B cell (primary cell): ENCODE results near the gene ABLIM3. TPM values are rescaled to one million over a fixed set of nuclear protein-coding genes. Genes with fewer than 3 reads are reported as not detected.
"Not testable (repeated sequence)": the region's sequence is repeated elsewhere in the genome, so short reads cannot be mapped to it uniquely, and the experiment has no call there.

Experiments used
- ATAC-seq: fragments of 200-7000 bp; cut with Tn5 transposase; one replicate; pipeline ENCODE4 v1.10.0; 2021; ENCODE audit warnings: low read depth, mild to moderate bottlenecking, moderate number of reproducible peaks, moderate library complexity
- CTCF ChIA-PET: fragments of 350-600 bp; sonication (Branson Sonifier 250); formaldehyde crosslinking; loops from one replicate; lab custom pipeline; 2021; ENCODE audit warnings: antibody characterized with exemption, inconsistent platforms; lab: Charles Lee
- POLR2A ChIA-PET: fragments of 350-600 bp; sonication (Branson Sonifier 250); formaldehyde crosslinking; loops from one replicate; lab custom pipeline; 2021; ENCODE audit warnings: antibody characterized with exemption; lab: Charles Lee
- DNase-seq: peaks from one replicate; pipeline ENCODE4 v3.0.0; 2013
- H2AFZ ChIP-seq: 2 replicates; pipeline ENCODE4 v1.6.1; 2012; ENCODE audit warnings: mild to moderate bottlenecking, low read depth, low read length; ENCODE audit not compliant: insufficient read depth, poor library complexity, severe bottlenecking
- H3K27ac ChIP-seq, 2 donors: 1 replicate in 1 of 2; 2 replicates in 1 of 2; pipeline ENCODE4 v1.5.1; 2012 to 2013; ENCODE audit warnings: low read length in 2 of 2, mild to moderate bottlenecking in 2 of 2, moderate library complexity in 1 of 2
- H3K27me3 ChIP-seq, 4 experiments: fragments of 200-600 bp in 1 of 4; sonication (generic) in 1 of 4; replicated peaks in 1 of 4; 1 replicate in 2 of 4; 2 replicates in 2 of 4; pipeline versions ENCODE4 v1.6.1 to v1.7.0; 2013 to 2016; ENCODE audit warnings: low read length in 3 of 4, mild to moderate bottlenecking in 2 of 4, mixed read lengths in 1 of 4, moderate library complexity in 1 of 4; ENCODE audit not compliant: insufficient read depth in 4 of 4, control insufficient read depth in 3 of 4; ENCODE audit errors: control extremely low read depth in 1 of 4
- H3K36me3 ChIP-seq, 2 experiments: replicated peaks in 1 of 2; 1 replicate in 1 of 2; 2 replicates in 1 of 2; pipeline versions ENCODE4 v1.6.1 to v1.7.1; 2013; ENCODE audit warnings: low read length in 1 of 2; ENCODE audit not compliant: insufficient read depth in 2 of 2, control insufficient read depth in 1 of 2; ENCODE audit errors: control extremely low read depth in 1 of 2, extremely low read depth in 1 of 2
- H3K4me1 ChIP-seq, 2 donors: fragments of 200-600 bp in 1 of 2; sonication (generic) in 1 of 2; 1 replicate in 1 of 2; 2 replicates in 1 of 2; pipeline versions ENCODE4 v1.5.1 to v1.6.1; 2013 to 2017; ENCODE audit warnings: low read length in 2 of 2; ENCODE audit not compliant: control insufficient read depth in 2 of 2, insufficient read depth in 2 of 2
- H3K4me2 ChIP-seq: replicated peaks from 2 replicates; pipeline ENCODE3; 2012; ENCODE audit warnings: mild to moderate bottlenecking, low read depth, low read length; ENCODE audit not compliant: poor library complexity, severe bottlenecking
- H3K4me3 ChIP-seq, 5 experiments: fragments of 200-600 bp in 1 of 5; sonication (generic) in 1 of 5; 1 replicate in 3 of 5; 2 replicates in 2 of 5; pipeline versions ENCODE4 v1.5.1 to v1.7.0; 2011 to 2016; ENCODE audit warnings: low read length in 4 of 5, mild to moderate bottlenecking in 4 of 5, low read depth in 2 of 5, control low read depth in 1 of 5, moderate library complexity in 1 of 5; ENCODE audit not compliant: insufficient read depth in 1 of 5; ENCODE audit errors: control extremely low read depth in 1 of 5, extremely low read depth in 1 of 5
- H3K79me2 ChIP-seq: fragments of 200-600 bp; sonication (generic); one replicate; pipeline ENCODE4 v1.6.0; 2016; ENCODE audit warnings: low read length; ENCODE audit not compliant: control insufficient read depth, insufficient read depth
- H3K9ac ChIP-seq: fragments of 200-600 bp; sonication (generic); 2 replicates; pipeline ENCODE4 v1.6.1; 2017; ENCODE audit warnings: mild to moderate bottlenecking, low read length, moderate library complexity
- H3K9me3 ChIP-seq, 3 donors: one replicate each; pipeline versions ENCODE4 v1.6.1 to v1.7.1; 2013; ENCODE audit warnings: low read length in 2 of 3; ENCODE audit not compliant: control insufficient read depth in 2 of 3, insufficient read depth in 1 of 3; ENCODE audit errors: control extremely low read depth in 1 of 3
- H4K20me1 ChIP-seq: 2 replicates; pipeline ENCODE4 v1.6.0; 2012; ENCODE audit warnings: mild to moderate bottlenecking, low read length; ENCODE audit not compliant: insufficient read depth, control insufficient read depth, poor library complexity, severe bottlenecking
- H3K27ac Mint-ChIP-seq: one replicate; pipeline ENCODE4 v1.8.0; 2021; ENCODE audit warnings: mixed read lengths
- H3K27me3 Mint-ChIP-seq: one replicate; pipeline ENCODE4 v1.8.0; 2021; ENCODE audit warnings: mixed read lengths
- H3K4me1 Mint-ChIP-seq: one replicate; pipeline ENCODE4 v1.8.0; 2021; ENCODE audit warnings: mixed read lengths
- H3K4me3 Mint-ChIP-seq: one replicate; pipeline ENCODE4 v1.8.0; 2021; ENCODE audit warnings: mixed read lengths
- H3K9me3 Mint-ChIP-seq: one replicate; pipeline ENCODE4 v1.8.0; 2022; ENCODE audit warnings: mixed read lengths; ENCODE audit not compliant: insufficient read depth
- CTCF ChIP-seq: fragments of 200-600 bp; IDR thresholded peaks from one replicate; pipeline ENCODE4 v1.8.0; 2022; ENCODE audit warnings: antibody characterized with exemption, mild to moderate bottlenecking
- EZH2 ChIP-seq: IDR thresholded peaks from 2 replicates; pipeline ENCODE4 v1.6.1; 2012; ENCODE audit warnings: borderline replicate concordance, low read depth, mild to moderate bottlenecking, moderate library complexity, low read length; ENCODE audit not compliant: insufficient read depth, poor library complexity, severe bottlenecking
- WGBS: methylation state at CpG from one replicate; pipeline ENCODE4 v1.1.5; 2013; ENCODE audit warnings: missing lambda C conversion rate; ENCODE audit not compliant: insufficient coverage; 5-methylcytosine and 5-hydroxymethylcytosine counted together
- intact Hi-C: fragments of 100-400 bp; cut with micrococcal nuclease; formaldehyde crosslinking; loops from one replicate; pipeline ENCODE4 v1.10.0; 2022
- polyA plus RNA-seq: library from polyadenylated mRNA; depleted of rRNA; stranded (reverse); fragments of >200 nt; gene quantifications from 2 replicates; pipeline ENCODE4 v1.2.3, GENCODE V29; 2012
- total RNA-seq, 2 donors: library from RNA; stranded (reverse); fragments of 120-200 nt in 1 of 2; gene quantifications; 1 replicate in 1 of 2; 2 replicates in 1 of 2; pipeline versions ENCODE4 v1.2.3 to v1.2.4, GENCODE V29; 2013 to 2022

Gene ABLIM3
- total and polyA plus RNA-seq, 2 donors (not counting 1 experiment from before 2014, with no cell fraction given): not detected

GRCh38 chr5:149271716-149272563 lies 130.6 kb downstream of the ABLIM3 start, which contains the start of gene AFAP1L1:
AFAP1L1 (plus strand) TSS chr5:149271859; CDS start chr5:149271969, 110 bp downstream.
- H3K36me3 ChIP-seq: no peaks in the 10 kb centered on the region
- H3K4me3 ChIP-seq: peak within 1 kb of the TSS in 4 of 5 experiments; percentile 35 to 52 (median 44)
- no peak for TF ChIP-seq EZH2
- TF ChIP-seq CTCF: no peak
- H3K4me2 ChIP-seq: peak within 1 kb of the TSS; percentile 84
- ChIA-PET CTCF (no interaction called here), POLR2A (no interaction called here)
- peak within 1 kb of the TSS; percentile 57 for H3K9ac ChIP-seq
- no peaks in the 10 kb centered on the region for H4K20me1 ChIP-seq
- peaks cover 9% of the 10 kb centered on the region for H3K4me1 Mint-ChIP-seq
- no peak within 1 kb of the TSS for H3K27ac ChIP-seq
- DNase-seq (peak; percentile 30), ATAC-seq (peak; percentile 45)
- H2AFZ ChIP-seq: peak within 1 kb of the TSS; percentile 74
- peaks cover 55% of the 10 kb centered on the region for H3K27me3 Mint-ChIP-seq
- H3K9me3 Mint-ChIP-seq: peaks cover 16% of the 10 kb centered on the region
- peak within 1 kb of the TSS; percentile 87 for H3K4me3 Mint-ChIP-seq
- under 1% methylated on average over 77 of the region's 81 CpGs for WGBS
- peaks cover 0 to 38% (median 20%) of the 10 kb centered on the region in 4 experiments for H3K27me3 ChIP-seq
- H3K9me3 ChIP-seq: peaks cover 2 to 43% (median 19%) of the 10 kb centered on the region in 3 donors
- peaks cover 10 to 12% of the 10 kb centered on the region in 2 donors for H3K4me1 ChIP-seq
- H3K79me2 ChIP-seq: no peaks in the 10 kb centered on the region
- peak within 1 kb of the TSS; percentile 32 for H3K27ac Mint-ChIP-seq
- intact Hi-C loops: no loop called here

GRCh38 chr5:149272781-149273180 lies 131.5 kb downstream of the ABLIM3 start:
- H3K4me3 ChIP-seq, H4K20me1 ChIP-seq, intact Hi-C loops, H3K27ac Mint-ChIP-seq, H3K27ac ChIP-seq, DNase-seq, H3K4me1 Mint-ChIP-seq, H2AFZ ChIP-seq, H3K36me3 ChIP-seq, H3K79me2 ChIP-seq, CTCF ChIA-PET, ATAC-seq, H3K9ac ChIP-seq, POLR2A ChIA-PET: not testable (repeated sequence)
- H3K4me2 ChIP-seq: peak overlapping the region; percentile 84
- Mint-ChIP-seq H3K4me3 (peak overlapping the region; percentile 16), H3K9me3 (peaks cover 12% of the 10 kb centered on the region), H3K27me3 (peaks cover 61% of the 10 kb centered on the region)
- H3K27me3 ChIP-seq: peaks cover 0 to 32% (median 20%) of the 10 kb centered on the region in 4 experiments
- 69% methylated on average over 14 of the region's 16 CpGs for WGBS
- peaks cover 2 to 34% (median 15%) of the 10 kb centered on the region in 3 donors for H3K9me3 ChIP-seq
- H3K4me1 ChIP-seq: peaks cover 10 to 12% of the 10 kb centered on the region in 2 donors
